ENCODE results near the gene VSTM2B. TPM values are rescaled to one million over a fixed set of nuclear protein-coding genes. Genes with fewer than 3 reads are reported as not detected.
A peak's percentile ranks its signal among the peaks of the same experiment; 100 is the strongest.

VSTM2B gene
- total RNA-seq, 1 experiment from 2014 or later: 8.7 TPM

- DNase-seq (ENCODE audit: low spot score): no peak
These were observed 40.8 kb downstream of the VSTM2B start for GRCh38 chr19:29566496-29567054.

DNA sequence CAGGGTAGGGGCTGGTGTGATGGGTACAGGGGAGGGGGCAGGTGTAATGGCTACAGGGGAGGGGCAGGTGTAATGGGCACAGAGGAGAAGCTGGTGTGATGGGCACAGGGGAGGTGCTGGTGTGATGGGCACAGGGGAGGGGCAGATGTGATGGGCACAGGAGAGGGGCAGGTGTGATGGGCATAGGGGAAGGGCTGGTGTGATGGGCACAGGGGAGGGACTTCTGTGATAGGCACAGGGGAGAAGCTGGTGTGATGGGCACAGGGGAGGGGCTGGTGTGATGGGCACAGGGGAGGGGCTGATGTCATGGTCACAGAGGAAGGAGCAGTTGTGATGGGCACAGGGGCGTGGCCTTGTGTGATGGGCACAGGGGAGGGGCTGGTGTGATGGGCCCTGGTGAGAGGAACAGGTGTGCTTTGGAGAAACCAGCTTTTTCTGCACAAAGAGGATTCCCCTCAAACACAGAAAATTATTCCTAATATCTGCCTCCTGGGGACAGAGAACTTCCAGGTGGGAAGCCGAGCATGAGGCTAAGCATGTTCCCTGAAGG lies 41.6 kb downstream of the VSTM2B start:
- DNase-seq (ENCODE audit: low spot score): no peak

- no peak for DNase-seq (ENCODE audit: low spot score)
These were observed 42.5 kb downstream of the VSTM2B start for GRCh38 chr19:29568036-29569025.

- DNase-seq (ENCODE audit: low spot score): no peak
These were observed 43.5 kb downstream of the VSTM2B start for GRCh38 chr19:29569038-29569911.

- DNase-seq (ENCODE audit: low spot score): no peak
These were observed 45.4 kb downstream of the VSTM2B start for GRCh38 chr19:29571181-29571580.

- no peak for DNase-seq (ENCODE audit: low spot score)
These were observed 47.7 kb downstream of the VSTM2B start for GRCh38 chr19:29573486-29573885.

DNA sequence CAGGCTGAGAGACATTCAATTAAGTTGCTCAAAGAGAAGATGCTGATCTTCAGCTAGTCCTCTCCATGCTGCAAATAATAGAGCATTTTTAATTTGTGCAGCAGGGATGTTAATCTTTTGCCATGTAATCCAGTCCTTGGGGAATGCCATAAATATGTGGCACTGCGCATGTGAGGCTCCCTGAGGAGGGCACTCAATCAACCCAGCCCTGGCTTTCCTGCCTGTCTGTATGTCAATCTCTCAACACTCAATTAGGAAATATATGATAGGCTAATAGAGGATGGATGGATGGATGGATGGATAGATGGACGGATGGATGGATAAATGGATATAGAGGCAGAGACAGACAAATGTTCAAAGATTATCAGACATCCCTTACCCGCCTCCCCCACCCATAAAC lies 48.7 kb downstream of the VSTM2B start:
- DNase-seq (ENCODE audit: low spot score): no peak

DNA sequence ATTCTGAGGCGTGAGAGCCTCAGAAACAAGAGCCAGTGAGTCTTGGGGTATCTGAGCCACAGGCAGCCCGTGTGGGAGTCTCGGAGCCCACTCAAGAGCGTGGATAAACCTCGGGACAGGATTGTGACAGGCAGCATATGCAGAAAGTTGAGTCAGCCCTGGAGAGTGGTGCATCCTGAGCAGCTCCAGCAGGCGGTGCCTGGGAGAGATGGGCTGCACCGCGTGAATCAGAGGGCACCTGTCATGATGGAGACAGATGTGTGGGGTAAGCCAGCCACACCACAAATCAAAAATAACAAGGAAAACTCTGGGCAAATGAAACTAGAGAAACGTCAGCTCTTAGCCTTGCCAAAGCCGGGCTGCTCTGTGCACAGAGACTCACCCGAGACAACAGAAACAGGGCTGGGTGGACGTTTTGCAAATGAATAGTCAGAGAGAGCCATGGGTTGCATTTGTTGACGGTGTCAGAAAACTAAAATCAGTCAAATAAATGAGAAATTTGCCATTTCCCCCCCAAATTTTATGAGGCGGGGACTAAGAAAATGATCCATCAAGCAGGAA lies 50.3 kb downstream of the VSTM2B start:
- DNase-seq (ENCODE audit: low spot score): no peak

GRCh38 chr19:29576761-29577648 lies 51.2 kb downstream of the VSTM2B start:
- no peak for DNase-seq (ENCODE audit: low spot score)

DNA sequence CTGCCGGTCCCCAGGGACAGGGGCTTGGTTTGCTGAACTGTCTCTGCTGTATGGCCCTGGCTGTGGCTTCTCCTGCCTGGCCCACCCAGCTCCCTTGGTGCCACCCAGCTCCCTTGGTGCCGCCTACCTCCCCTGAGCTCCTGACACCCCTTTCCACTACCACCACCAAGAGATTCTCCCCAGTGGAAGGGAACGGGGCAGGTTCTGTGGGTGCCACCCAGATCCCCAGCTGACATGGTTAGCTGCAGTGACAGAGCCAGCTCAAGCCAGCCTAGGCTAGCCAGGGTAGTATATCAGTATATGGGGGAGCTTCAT lies 51.8 kb downstream of the VSTM2B start:
- DNase-seq (ENCODE audit: low spot score): no peak

DNA sequence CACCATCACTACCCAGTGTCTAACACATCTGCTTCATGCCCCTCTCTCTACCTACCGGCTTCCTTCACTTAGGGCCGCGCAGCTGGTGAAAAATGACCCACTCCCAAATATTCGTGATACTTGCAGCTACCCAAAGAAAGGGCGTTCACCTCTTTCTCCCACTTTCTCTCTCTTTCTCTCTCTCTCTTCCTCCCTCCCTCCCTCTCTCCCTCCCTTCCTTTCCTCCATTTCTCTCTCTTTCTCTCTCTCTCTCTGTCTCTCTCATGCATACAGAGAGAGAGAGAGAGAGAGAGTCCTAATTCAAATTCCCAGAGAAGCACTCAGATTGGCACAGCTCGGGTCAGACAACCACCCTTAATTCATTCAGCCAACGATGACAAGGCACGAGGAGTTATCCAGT lies 52.6 kb downstream of the VSTM2B start:
- DNase-seq (ENCODE audit: low spot score): no peak

GRCh38 chr19:29579308-29579910 lies 53.6 kb downstream of the VSTM2B start:
- no peak for DNase-seq (ENCODE audit: low spot score)

- no peak for DNase-seq (ENCODE audit: low spot score)
These were observed 55.6 kb downstream of the VSTM2B start for GRCh38 chr19:29581398-29581797.

DNA sequence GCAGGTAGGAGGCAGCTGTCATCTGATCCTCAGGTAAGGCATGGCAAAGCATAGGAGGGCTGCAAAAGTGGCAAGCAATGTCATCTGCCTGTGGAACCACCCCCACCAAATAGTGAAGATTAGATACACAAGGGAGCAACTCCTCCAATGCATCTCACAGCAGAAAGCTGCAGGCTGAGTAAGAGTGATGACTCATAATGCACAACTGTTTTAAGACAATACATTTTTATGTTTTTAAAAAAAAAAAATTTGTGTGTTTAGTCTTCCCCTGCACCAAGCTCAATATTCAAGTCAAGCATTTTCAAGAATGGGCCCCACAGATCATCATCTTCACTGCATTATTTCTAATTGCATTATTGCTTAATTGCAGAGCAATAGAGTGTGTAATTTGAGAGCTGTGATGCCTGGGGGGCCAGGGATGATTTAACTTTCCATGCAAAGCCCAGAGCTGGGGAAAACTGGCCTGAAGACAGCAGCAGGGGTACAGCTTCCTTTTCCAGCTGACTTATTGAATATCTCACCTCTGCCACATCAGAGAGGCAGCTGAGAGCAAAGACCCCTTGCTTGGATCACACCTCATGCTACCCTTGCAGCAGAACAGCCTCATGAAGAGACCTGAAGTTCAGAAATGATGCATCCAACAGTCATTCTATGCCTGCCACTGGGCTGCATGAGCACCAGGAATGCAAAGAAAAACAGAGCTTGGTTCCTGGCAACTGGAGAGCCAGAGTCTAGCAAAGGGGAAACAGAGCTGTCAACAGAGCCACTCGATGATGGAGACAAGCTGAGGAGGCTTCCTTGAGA lies 57.6 kb downstream of the VSTM2B start:
- DNase-seq (ENCODE audit: low spot score): no peak

DNA sequence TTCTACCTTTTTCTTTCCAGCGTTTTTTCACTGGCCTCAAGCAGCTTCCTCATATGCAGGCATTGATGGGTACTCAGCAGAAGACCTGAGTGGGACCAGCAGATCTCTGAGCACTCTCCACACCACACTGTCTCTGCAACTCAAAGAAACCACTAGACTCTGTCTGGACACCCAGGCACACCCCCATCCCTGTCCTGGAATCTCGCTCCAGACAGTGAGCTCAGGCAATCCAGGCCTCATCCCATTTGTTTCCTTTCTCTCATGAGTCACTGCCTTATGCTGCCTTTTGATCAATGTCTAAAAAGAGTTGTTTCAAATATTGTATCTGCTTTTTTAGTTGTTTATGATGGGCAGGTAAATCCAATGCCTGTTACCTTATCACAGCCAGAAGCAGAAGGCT lies 60.6 kb downstream of the VSTM2B start:
- no peak for DNase-seq (ENCODE audit: low spot score)

GRCh38 chr19:29587059-29587458 lies 61.3 kb downstream of the VSTM2B start:
- DNase-seq (ENCODE audit: low spot score): no peak

DNA sequence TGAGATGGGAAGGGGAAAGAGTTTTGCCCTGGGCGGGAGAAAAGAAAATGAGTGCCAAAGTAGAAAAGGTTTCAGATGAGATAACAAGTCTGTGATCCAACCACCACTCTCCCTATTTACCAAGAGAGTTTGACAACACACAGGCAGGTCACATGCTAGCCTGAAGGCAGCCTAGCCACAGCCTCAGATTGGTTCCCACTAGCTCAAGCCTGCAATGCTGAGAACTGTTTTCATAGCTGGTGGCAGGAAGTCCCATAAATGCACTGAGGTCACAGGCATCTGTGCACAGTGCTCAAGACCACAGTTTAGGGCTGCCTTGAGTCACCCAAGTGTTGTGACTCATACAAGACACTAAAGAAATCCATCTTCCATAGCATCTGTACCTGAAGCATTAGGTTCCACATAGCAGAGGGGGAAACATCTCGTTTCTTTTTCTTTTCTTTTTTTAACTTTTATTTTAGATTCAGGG lies 61.8 kb downstream of the VSTM2B start:
- peak; percentile 83 for DNase-seq (ENCODE audit: low spot score)

- no peak for DNase-seq (ENCODE audit: low spot score)
These were observed 62.3 kb downstream of the VSTM2B start for GRCh38 chr19:29588095-29588494.

- no peak for DNase-seq (ENCODE audit: low spot score)
These were observed 64.5 kb downstream of the VSTM2B start for GRCh38 chr19:29590278-29590677.
